ENCODE results near the gene IFT43. TPM values are rescaled to one million over a fixed set of nuclear protein-coding genes. Genes with fewer than 3 reads are reported as not detected.

IFT43 gene
- total RNA-seq, 1 donor from 2014 or later = 36.8 TPM

- peaks cover 12% of the 10 kb centered on the region for H3F3A ChIP-seq (ENCODE audit: low read depth)
- H3K36me3 Mint-ChIP-seq = no peaks in the 10 kb centered on the region
- H3K9me3 Mint-ChIP-seq = no peaks in the 10 kb centered on the region
- TF ChIP-seq CTCF (IDR thresholded peaks at IDR 0.05) (peak; percentile 67), EZH2 (IDR thresholded peaks at IDR 0.05) (no peak), EZH2phosphoT487 (IDR thresholded peaks at IDR 0.05) (no peak)
- H3K4me1 ChIP-seq = peaks cover 6% of the 10 kb centered on the region
- H3K9me3 ChIP-seq (ENCODE audit: low read depth) = no peaks in the 10 kb centered on the region
- H3K9ac ChIP-seq = no peak overlapping the region
- H3K27ac Mint-ChIP-seq = no peak overlapping the region
- no peaks in the 10 kb centered on the region for H4K20me1 ChIP-seq (ENCODE audit: low read depth)
- H3K79me2 ChIP-seq (ENCODE audit: low read depth) = no peaks in the 10 kb centered on the region
- peaks cover 32% of the 10 kb centered on the region for H3K4me1 Mint-ChIP-seq
- peak; percentile 60 for DNase-seq (ENCODE audit: low spot score)
- no peak overlapping the region for H3K4me3 ChIP-seq
- H3K4me2 ChIP-seq = no peak overlapping the region
- H3K27ac ChIP-seq = no peak overlapping the region
- H3K36me3 ChIP-seq = no peaks in the 10 kb centered on the region
- no peak overlapping the region for H3K4me3 Mint-ChIP-seq
- peaks cover 38% of the 10 kb centered on the region for H3K27me3 ChIP-seq
- no peak overlapping the region for H2AFZ ChIP-seq (replicated peaks)
- peaks cover 14% of the 10 kb centered on the region for H3K27me3 Mint-ChIP-seq (ENCODE audit: insufficient read depth, low read depth)
Observed at GRCh38 chr14:75979071-75979571, 6.4 kb upstream of the IFT43 start.

GRCh38 chr14:75979648-75980565, 5.7 kb upstream of the IFT43 start:
- Histone ChIP-seq H2AFZ (replicated peaks) (no peak overlapping the region), H3K27ac (no peak overlapping the region), H3K4me2 (no peak overlapping the region), H3K27me3 (peaks cover 46% of the 10 kb centered on the region), H3F3A (ENCODE audit: low read depth) (peaks cover 17% of the 10 kb centered on the region), H4K20me1 (ENCODE audit: low read depth) (no peaks in the 10 kb centered on the region), H3K9me3 (ENCODE audit: low read depth) (no peaks in the 10 kb centered on the region), H3K4me1 (peaks cover 6% of the 10 kb centered on the region), H3K9ac (no peak overlapping the region), H3K4me3 (no peak overlapping the region), H3K79me2 (ENCODE audit: low read depth) (no peaks in the 10 kb centered on the region), H3K36me3 (no peaks in the 10 kb centered on the region)
- peaks cover 14% of the 10 kb centered on the region for H3K27me3 Mint-ChIP-seq (ENCODE audit: insufficient read depth, low read depth)
- no peak for DNase-seq (ENCODE audit: low spot score)
- H3K4me1 Mint-ChIP-seq = peaks cover 32% of the 10 kb centered on the region
- H3K36me3 Mint-ChIP-seq = no peaks in the 10 kb centered on the region
- TF ChIP-seq CTCF (IDR thresholded peaks at IDR 0.05) (no peak), EZH2phosphoT487 (IDR thresholded peaks at IDR 0.05) (no peak), EZH2 (IDR thresholded peaks at IDR 0.05) (no peak)
- peak overlapping the region; percentile 85 for H3K27ac Mint-ChIP-seq
- no peaks in the 10 kb centered on the region for H3K9me3 Mint-ChIP-seq
- H3K4me3 Mint-ChIP-seq = peak overlapping the region; percentile 36

GRCh38 chr14:75980856-75981255, 4.7 kb upstream of the IFT43 start:
- no peak overlapping the region for H3K9ac ChIP-seq
- H3K27me3 Mint-ChIP-seq (ENCODE audit: insufficient read depth, low read depth) = peaks cover 14% of the 10 kb centered on the region
- no peaks in the 10 kb centered on the region for H3K36me3 Mint-ChIP-seq
- H3F3A ChIP-seq (ENCODE audit: low read depth) = peaks cover 18% of the 10 kb centered on the region
- H3K79me2 ChIP-seq (ENCODE audit: low read depth) = no peaks in the 10 kb centered on the region
- no peaks in the 10 kb centered on the region for H3K36me3 ChIP-seq
- no peaks in the 10 kb centered on the region for H3K9me3 Mint-ChIP-seq
- no peak overlapping the region for H3K27ac ChIP-seq
- H3K4me3 Mint-ChIP-seq = peak overlapping the region; percentile 85
- no peaks in the 10 kb centered on the region for H3K9me3 ChIP-seq (ENCODE audit: low read depth)
- peaks cover 6% of the 10 kb centered on the region for H3K4me1 ChIP-seq
- peaks cover 52% of the 10 kb centered on the region for H3K27me3 ChIP-seq
- H3K4me2 ChIP-seq = no peak overlapping the region
- no peak overlapping the region for H2AFZ ChIP-seq (replicated peaks)
- DNase-seq (ENCODE audit: low spot score) = no peak
- H4K20me1 ChIP-seq (ENCODE audit: low read depth) = no peaks in the 10 kb centered on the region
- peaks cover 36% of the 10 kb centered on the region for H3K4me1 Mint-ChIP-seq
- TF ChIP-seq EZH2 (IDR thresholded peaks at IDR 0.05) = no peak
- TF ChIP-seq CTCF (IDR thresholded peaks at IDR 0.05) = no peak
- TF ChIP-seq EZH2phosphoT487 (IDR thresholded peaks at IDR 0.05) = no peak
- H3K4me3 ChIP-seq = no peak overlapping the region
- H3K27ac Mint-ChIP-seq = peak overlapping the region; percentile 85

Measured in neural progenitor cell (in vitro differentiated cells).